Measurements from ENCODE around the gene PGK1.

PGK1 gene

DNA sequence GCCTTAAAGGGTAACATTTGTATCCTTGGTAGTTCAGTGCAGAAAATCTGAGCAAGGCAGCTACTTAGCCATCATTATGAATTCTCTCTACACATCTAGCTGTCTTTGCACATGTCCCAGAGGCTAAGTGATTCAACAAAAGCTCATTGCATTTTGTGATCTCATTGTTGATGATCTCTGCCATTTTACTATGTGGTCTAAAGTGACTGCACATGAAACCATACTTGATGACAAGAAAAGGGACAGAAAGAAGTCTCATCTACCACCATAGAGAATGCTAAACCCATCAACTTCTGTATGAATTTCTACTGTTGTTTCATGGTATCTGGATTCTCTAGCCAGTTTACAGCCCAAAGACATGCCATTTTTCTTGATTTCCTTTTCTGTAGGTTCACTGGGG lies 5.9 kb upstream of the PGK1 start:
- Histone ChIP-seq H3K36me3 (no peaks in the 10 kb centered on the region), H3K27ac (no peak overlapping the region), H3K9me3 (no peaks in the 10 kb centered on the region), H3K4me1 (peaks cover 0 to under 1% (median 0%) of the 10 kb centered on the region in 4 donors), H3K27me3 (no peaks in the 10 kb centered on the region), H3K4me3 (no peak overlapping the region)
- no peak for DNase-seq
- TF ChIP-seq, protein P1, sequence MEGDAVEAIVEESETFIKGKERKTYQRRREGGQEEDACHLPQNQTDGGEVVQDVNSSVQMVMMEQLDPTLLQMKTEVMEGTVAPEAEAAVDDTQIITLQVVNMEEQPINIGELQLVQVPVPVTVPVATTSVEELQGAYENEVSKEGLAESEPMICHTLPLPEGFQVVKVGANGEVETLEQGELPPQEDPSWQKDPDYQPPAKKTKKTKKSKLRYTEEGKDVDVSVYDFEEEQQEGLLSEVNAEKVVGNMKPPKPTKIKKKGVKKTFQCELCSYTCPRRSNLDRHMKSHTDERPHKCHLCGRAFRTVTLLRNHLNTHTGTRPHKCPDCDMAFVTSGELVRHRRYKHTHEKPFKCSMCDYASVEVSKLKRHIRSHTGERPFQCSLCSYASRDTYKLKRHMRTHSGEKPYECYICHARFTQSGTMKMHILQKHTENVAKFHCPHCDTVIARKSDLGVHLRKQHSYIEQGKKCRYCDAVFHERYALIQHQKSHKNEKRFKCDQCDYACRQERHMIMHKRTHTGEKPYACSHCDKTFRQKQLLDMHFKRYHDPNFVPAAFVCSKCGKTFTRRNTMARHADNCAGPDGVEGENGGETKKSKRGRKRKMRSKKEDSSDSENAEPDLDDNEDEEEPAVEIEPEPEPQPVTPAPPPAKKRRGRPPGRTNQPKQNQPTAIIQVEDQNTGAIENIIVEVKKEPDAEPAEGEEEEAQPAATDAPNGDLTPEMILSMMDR (IDR thresholded peaks at IDR 0.05): no peak
- intact Hi-C loops (cut with DNase I; ENCODE audit: low total_unique reads): no loop called here

DNA sequence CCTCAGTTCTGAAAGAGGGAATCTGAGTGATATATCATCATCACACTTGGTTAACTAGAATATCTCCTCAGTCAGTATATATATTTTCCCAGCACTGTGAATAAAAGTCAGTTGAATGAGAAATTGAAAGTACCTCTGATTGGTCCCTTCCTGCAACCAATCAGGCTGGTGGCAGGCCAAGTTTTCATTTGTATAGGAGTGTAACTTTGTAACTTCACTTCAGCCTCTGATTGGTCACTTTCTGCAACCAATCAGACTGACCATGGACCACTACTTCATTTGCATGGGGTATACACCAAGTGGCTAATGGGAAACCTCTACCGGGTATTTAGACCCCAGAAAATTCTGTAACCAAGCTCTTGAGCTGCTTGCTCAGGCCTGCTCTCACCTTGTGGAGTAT lies 2.0 kb upstream of the PGK1 start:
- no peak overlapping the region for H3K4me3 ChIP-seq
- no peaks in the 10 kb centered on the region for H3K27me3 ChIP-seq
- no peaks in the 10 kb centered on the region for H3K36me3 ChIP-seq
- no peak overlapping the region for H3K27ac ChIP-seq
- H3K4me1 ChIP-seq: peaks cover 0 to 22% (median 8%) of the 10 kb centered on the region in 4 donors
- TF ChIP-seq, protein P1 (IDR thresholded peaks at IDR 0.05): no peak
- DNase-seq: no peak
- H3K9me3 ChIP-seq: no peaks in the 10 kb centered on the region
- intact Hi-C loops (cut with DNase I; ENCODE audit: low total_unique reads): no loop called here

DNA sequence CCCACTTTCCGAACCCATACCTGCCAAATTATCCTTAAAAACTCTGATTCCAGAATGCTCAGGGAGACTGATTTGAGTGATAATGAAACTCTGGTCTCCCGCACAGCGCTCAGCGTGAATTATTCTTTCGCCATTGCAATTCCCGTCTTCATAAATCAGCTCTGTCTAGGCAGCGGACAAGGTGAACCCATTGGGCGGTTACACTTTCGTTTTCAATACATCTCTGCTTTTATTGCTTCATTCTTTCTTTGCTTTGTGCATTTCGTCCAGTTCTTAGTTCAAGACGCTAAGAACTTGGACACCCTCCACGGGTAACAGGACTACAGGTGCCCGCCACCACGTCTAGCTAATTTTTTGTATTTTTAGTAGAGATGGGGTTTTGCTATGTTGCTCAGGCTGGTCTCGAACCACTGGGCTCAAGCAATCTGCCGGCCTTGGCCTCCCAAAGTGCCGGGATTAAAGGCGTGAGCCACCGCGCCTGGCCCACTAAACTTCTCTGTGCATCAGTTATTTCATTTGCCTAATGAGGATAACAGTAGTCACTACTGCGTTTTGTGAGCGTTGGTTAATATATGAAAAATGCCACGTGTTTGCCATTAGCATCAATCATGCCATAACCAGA lies 936 bp upstream of the PGK1 start:
- peak overlapping the region; percentile 91 to 97 for H3K27ac ChIP-seq
- TF ChIP-seq, protein P1 (IDR thresholded peaks at IDR 0.05): no peak
- H3K36me3 ChIP-seq: no peaks in the 10 kb centered on the region
- intact Hi-C loops (cut with DNase I; ENCODE audit: low total_unique reads): no loop called here
- no peaks in the 10 kb centered on the region for H3K27me3 ChIP-seq
- peaks cover 0 to 32% (median 10%) of the 10 kb centered on the region in 4 donors for H3K4me1 ChIP-seq
- no peak for DNase-seq
- H3K4me3 ChIP-seq: peak overlapping the region; percentile 76 to 77
- no peaks in the 10 kb centered on the region for H3K9me3 ChIP-seq

DNA sequence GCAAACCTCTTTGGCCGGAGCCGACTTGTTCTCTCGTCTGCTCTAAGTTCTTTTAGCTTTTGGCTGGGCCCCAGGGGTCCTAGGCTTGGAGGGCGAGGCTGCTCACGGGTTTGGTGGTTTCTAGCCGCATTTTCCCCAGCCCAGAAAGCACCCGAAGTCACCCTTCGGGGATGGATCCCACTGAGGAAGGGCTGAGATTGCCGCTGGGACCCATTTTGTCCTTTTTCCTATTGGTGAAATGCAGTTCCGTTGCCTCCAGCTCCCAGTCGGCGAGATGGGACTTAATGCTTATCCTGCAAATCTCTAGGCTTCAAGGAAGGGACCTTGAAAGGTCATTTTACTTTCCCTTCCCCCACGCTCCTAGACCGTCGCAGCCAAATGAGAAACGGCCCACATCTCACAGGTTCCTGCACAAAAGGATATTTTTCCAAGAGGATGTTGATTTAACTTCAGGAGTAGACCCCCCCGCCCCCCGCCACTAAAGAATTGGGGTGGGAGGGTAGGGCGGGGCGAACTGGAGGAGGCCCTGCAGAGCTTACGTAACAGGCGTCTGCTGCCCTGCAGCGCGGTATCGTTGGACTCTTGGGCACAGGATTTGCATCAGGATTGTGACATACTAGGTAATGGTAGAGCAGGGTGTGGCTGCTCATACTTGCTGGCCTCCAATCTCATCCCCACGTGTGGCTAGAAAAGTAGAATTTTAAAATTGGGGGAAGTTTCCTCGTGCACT lies 564 bp downstream of the PGK1 start:
- Histone ChIP-seq H3K36me3 (no peaks in the 10 kb centered on the region), H3K9me3 (no peaks in the 10 kb centered on the region), H3K27me3 (no peaks in the 10 kb centered on the region), H3K4me1 (peaks cover 0 to 47% (median 13%) of the 10 kb centered on the region in 4 donors), H3K27ac (peak overlapping the region; percentile 91 to 97), H3K4me3 (peak overlapping the region; percentile 76 to 77)
- peak; percentile 57 to 82 for DNase-seq
- intact Hi-C loops (cut with DNase I; ENCODE audit: low total_unique reads): no loop called here
- TF ChIP-seq, protein P1 (IDR thresholded peaks at IDR 0.05): no peak

DNA sequence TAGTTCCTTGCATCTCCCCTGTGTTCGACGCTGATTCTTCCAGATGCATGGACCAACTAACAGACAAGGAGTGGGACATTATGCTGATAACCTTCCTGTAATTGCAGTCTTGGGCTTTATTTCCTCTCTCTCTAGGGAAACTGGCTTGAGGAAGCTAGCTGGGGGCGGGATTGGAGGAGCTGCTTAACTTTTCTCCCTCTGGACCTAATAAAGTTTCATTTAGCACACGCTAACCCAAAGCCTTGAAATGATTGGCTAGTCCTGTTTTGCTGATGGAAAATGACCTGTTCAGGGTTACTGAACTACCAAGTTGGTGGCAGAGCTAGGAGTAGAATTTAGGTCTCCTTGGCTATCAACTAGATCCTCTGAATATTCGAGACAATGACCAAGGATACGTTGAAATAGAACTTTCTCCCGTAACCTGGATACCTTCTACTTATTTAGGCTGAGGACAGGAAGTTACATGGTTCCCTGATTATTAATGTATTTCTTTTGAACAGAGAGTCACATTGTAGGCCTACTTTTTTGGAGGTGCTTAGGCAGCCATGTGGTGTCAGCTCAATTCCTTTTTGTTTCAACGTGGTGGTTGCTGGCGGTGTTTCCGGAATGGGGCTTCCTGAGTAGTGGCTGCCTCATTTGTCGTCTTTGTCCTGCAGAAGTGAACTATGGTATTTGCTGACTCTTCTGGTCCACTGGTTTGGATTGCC lies 2.0 kb downstream of the PGK1 start:
- Histone ChIP-seq H3K9me3 (no peaks in the 10 kb centered on the region), H3K36me3 (no peaks in the 10 kb centered on the region), H3K4me3 (peak overlapping the region; percentile 76 to 77), H3K4me1 (peaks cover 0 to 55% (median 13%) of the 10 kb centered on the region in 4 donors), H3K27me3 (no peaks in the 10 kb centered on the region), H3K27ac (peak overlapping the region; percentile 91 to 97)
- TF ChIP-seq, protein P1 (IDR thresholded peaks at IDR 0.05): no peak
- intact Hi-C loops (cut with DNase I; ENCODE audit: low total_unique reads): no loop called here
- DNase-seq: no peak

Data from tibial artery (tissue), 4 donors.